GM23338 (cell line): ENCODE data around the gene LEFTY2. TPM values are rescaled to one million over a fixed set of nuclear protein-coding genes. Genes with fewer than 3 reads are reported as not detected.

Source experiments
- ATAC-seq: fragments of 200-7000 bp; cut with Tn5 transposase; 3 replicates; pipeline ENCODE4 v1.9.1; 2020
- DNase-seq: peaks from one replicate; pipeline ENCODE4 v3.0.0-alpha.2; 2015; ENCODE audit warnings: low spot score
- H2AFZ ChIP-seq: fragments of 200-600 bp; sonication (generic); 2 replicates; pipeline ENCODE4 v1.8.0; 2016; ENCODE audit warnings: antibody characterized with exemption, mild to moderate bottlenecking, moderate library complexity
- H3F3A ChIP-seq: fragments of 200-600 bp; sonication (generic); replicated peaks from 2 replicates; pipeline ENCODE4 v1.8.0; 2017; ENCODE audit warnings: antibody characterized with exemption, mixed run types, low read depth
- H3K27ac ChIP-seq: fragments of 200-600 bp; sonication (generic); 2 replicates; pipeline ENCODE4 v1.6.1; 2016; ENCODE audit warnings: low read depth
- H3K27me3 ChIP-seq: fragments of 200-600 bp; sonication (generic); 2 replicates; pipeline ENCODE4 v1.8.0; 2016; ENCODE audit warnings: mild to moderate bottlenecking, mixed run types, moderate library complexity; ENCODE audit not compliant: insufficient read depth
- H3K36me3 ChIP-seq: fragments of 200-600 bp; sonication (generic); 2 replicates; pipeline ENCODE4 v1.8.0; 2016; ENCODE audit warnings: mild to moderate bottlenecking; ENCODE audit not compliant: insufficient read depth
- H3K4me1 ChIP-seq: fragments of 200-600 bp; sonication (generic); 2 replicates; pipeline ENCODE4 v1.8.0; 2016; ENCODE audit warnings: mild to moderate bottlenecking, moderate library complexity; ENCODE audit not compliant: insufficient read depth
- H3K4me2 ChIP-seq: fragments of 200-600 bp; sonication (generic); 2 replicates; pipeline ENCODE4 v1.7.1; 2017; ENCODE audit warnings: mixed run types
- H3K4me3 ChIP-seq: fragments of 200-600 bp; sonication (generic); 2 replicates; pipeline ENCODE4 v1.6.1; 2016; ENCODE audit warnings: mixed run types
- H3K79me2 ChIP-seq: fragments of 200-600 bp; sonication (generic); replicated peaks from 2 replicates; pipeline ENCODE4 v1.8.0; 2017; ENCODE audit warnings: mild to moderate bottlenecking; ENCODE audit not compliant: insufficient read depth
- H3K9me2 ChIP-seq: fragments of 200-600 bp; sonication (generic); 2 replicates; pipeline ENCODE4 v1.8.0; 2017; ENCODE audit not compliant: insufficient read depth
- H4K20me1 ChIP-seq: fragments of 200-600 bp; sonication (generic); replicated peaks from 2 replicates; pipeline ENCODE4 v1.8.0; 2017; ENCODE audit warnings: mild to moderate bottlenecking; ENCODE audit not compliant: insufficient read depth
- H3K27ac Mint-ChIP-seq: 2 replicates; pipeline ENCODE4 v1.8.0; 2020; ENCODE audit warnings: inconsistent platforms, mild to moderate bottlenecking, moderate library complexity, mixed read lengths
- H3K27me3 Mint-ChIP-seq: 3 replicates; pipeline ENCODE4 v1.8.0; 2022; ENCODE audit warnings: low read depth, mild to moderate bottlenecking, moderate library complexity, mixed read lengths, inconsistent platforms; ENCODE audit not compliant: insufficient read depth, poor library complexity
- H3K36me3 Mint-ChIP-seq: 3 replicates; pipeline ENCODE4 v1.8.0; 2021; ENCODE audit warnings: low read depth, mild to moderate bottlenecking, inconsistent platforms, moderate library complexity, mixed read lengths
- H3K4me1 Mint-ChIP-seq: 3 replicates; pipeline ENCODE4 v1.8.0; 2020; ENCODE audit warnings: mild to moderate bottlenecking, inconsistent platforms, mixed read lengths
- H3K4me3 Mint-ChIP-seq: 3 replicates; pipeline ENCODE4 v1.8.0; 2021; ENCODE audit warnings: moderate library complexity, mild to moderate bottlenecking, inconsistent platforms, mixed read lengths
- H3K9me3 Mint-ChIP-seq: 3 replicates; pipeline ENCODE4 v1.8.0; 2020; ENCODE audit warnings: moderate library complexity, mild to moderate bottlenecking, inconsistent platforms, mixed read lengths
- CREB1 ChIP-seq: fragments of 250-450 bp; sonication (Bioruptor Pico); IDR thresholded peaks from 2 replicates; pipeline ENCODE4 v1.5.0; 2020; ENCODE audit warnings: low read depth, mild to moderate bottlenecking, moderate library complexity
- ETS1 ChIP-seq: IDR thresholded peaks from 2 replicates; pipeline ENCODE4 v1.6.1; 2016; ENCODE audit warnings: antibody characterized with exemption
- EZH2 ChIP-seq: fragments of 200-600 bp; sonication (generic); IDR thresholded peaks from one replicate; pipeline ENCODE4 v1.8.0; 2017; ENCODE audit warnings: antibody characterized with exemption, mild to moderate bottlenecking, low read depth; ENCODE audit not compliant: unreplicated experiment
- EZH2phosphoT487 ChIP-seq: fragments of 200-600 bp; sonication (generic); IDR thresholded peaks from one replicate; pipeline ENCODE4 v1.8.1; 2018; ENCODE audit warnings: antibody characterized with exemption; ENCODE audit not compliant: unreplicated experiment
- JUNB ChIP-seq: IDR thresholded peaks from one replicate; pipeline ENCODE4 v1.6.1; 2016; ENCODE audit warnings: antibody characterized with exemption; ENCODE audit not compliant: unreplicated experiment
- POLR2AphosphoS5 ChIP-seq: IDR thresholded peaks from 2 replicates; pipeline ENCODE4 v1.6.1; 2016; ENCODE audit warnings: antibody characterized with exemption, low read depth
- REST ChIP-seq: IDR thresholded peaks from one replicate; pipeline ENCODE4 v1.6.1; 2018; ENCODE audit warnings: antibody characterized with exemption; ENCODE audit not compliant: unreplicated experiment
- STAT1 ChIP-seq: IDR thresholded peaks from one replicate; pipeline ENCODE4 v1.6.1; 2016; ENCODE audit warnings: antibody characterized with exemption; ENCODE audit not compliant: unreplicated experiment
- ZNF331 ChIP-seq: fragments of 250-450 bp; sonication (Bioruptor Pico); IDR thresholded peaks from 2 replicates; pipeline ENCODE4 v1.5.0; 2020; ENCODE audit warnings: low read depth, mild to moderate bottlenecking, moderate library complexity
- ZNF462 ChIP-seq: fragments of 250-450 bp; sonication (Bioruptor Pico); IDR thresholded peaks from 2 replicates; pipeline ENCODE4 v1.5.0; 2020; ENCODE audit warnings: mild to moderate bottlenecking, moderate library complexity
- polyA plus RNA-seq: library from polyadenylated mRNA; unstranded; fragments of >200 nt; fragmentation: Nextera tagmentation; extraction: Ambion mirVana; gene quantifications from 2 replicates; pipeline ENCODE4 v1.2.1, GENCODE V29; 2016
- total RNA-seq: library from RNA; depleted of rRNA; stranded (reverse); fragments of >200 nt; shearing (Covaris generic); gene quantifications from 2 replicates; pipeline ENCODE4 v1.2.3, GENCODE V29; 2014

LEFTY2 gene
- total and polyA plus RNA-seq, 2 experiments from 2014 or later, result 8.3 to 12.4 TPM

- TF ChIP-seq REST (no peak), ZNF331 (CRISPR knock-in tag) (no peak)
Measured at GRCh38 chr1:225974454-225974853, 33.4 kb upstream of the LEFTY2 start (continued).

- H3K4me1 ChIP-seq, result no peaks in the 10 kb centered on the region
- H3K27ac Mint-ChIP-seq, result no peak overlapping the region
- H3K79me2 ChIP-seq, result no peaks in the 10 kb centered on the region
- H3F3A ChIP-seq, result peaks cover 2% of the 10 kb centered on the region; the same call in 1 of the 2 replicates
- peaks cover 4% of the 10 kb centered on the region; the same call in 2 of the 3 replicates for H3K4me1 Mint-ChIP-seq
- peaks cover 25% of the 10 kb centered on the region for H3K36me3 Mint-ChIP-seq
- no peaks in the 10 kb centered on the region for H3K36me3 ChIP-seq
- no peak overlapping the region for H3K4me3 Mint-ChIP-seq
- H3K4me2 ChIP-seq, result no peak overlapping the region
- H3K27me3 Mint-ChIP-seq, result peaks cover 22% of the 10 kb centered on the region
- H3K27ac ChIP-seq, result no peak overlapping the region
- ATAC-seq (no peak), DNase-seq (no peak)
- H4K20me1 ChIP-seq, result no peaks in the 10 kb centered on the region
- no peaks in the 10 kb centered on the region for H3K27me3 ChIP-seq
- no peak overlapping the region for H2AFZ ChIP-seq
- no peak overlapping the region for H3K4me3 ChIP-seq
- H3K9me2 ChIP-seq, result no peaks in the 10 kb centered on the region
- no peak for TF ChIP-seq POLR2AphosphoS5
- TF ChIP-seq EZH2phosphoT487, result no peak
- TF ChIP-seq ZNF331 (CRISPR knock-in tag), result no peak
- TF ChIP-seq ZNF462 (CRISPR knock-in tag), result no peak
- TF ChIP-seq ETS1, result no peak
- no peak for TF ChIP-seq CREB1 (CRISPR knock-in tag)
- no peak for TF ChIP-seq JUNB
- no peak for TF ChIP-seq REST
- TF ChIP-seq STAT1, result no peak
- no peak for TF ChIP-seq EZH2
- H3K9me3 Mint-ChIP-seq, result peaks cover 19% of the 10 kb centered on the region
Measured at GRCh38 chr1:225973158-225973557, 32.1 kb upstream of the LEFTY2 start.
